NCI-H460 (cell line): ENCODE results near the gene CSNK1D. TPM values are rescaled to one million over a fixed set of nuclear protein-coding genes. Genes with fewer than 3 reads are reported as not detected.

Experiments
- DNase-seq: peaks from one replicate; pipeline ENCODE4 v3.0.0-alpha.2; 2016; ENCODE audit warnings: low read depth; ENCODE audit errors: extremely low read depth
- total RNA-seq: library from RNA; depleted of rRNA; stranded (reverse); fragments of >200 nt; shearing (Covaris generic); gene quantifications from 2 replicates; pipeline ENCODE4 v1.2.3, GENCODE V29; 2014

The CSNK1D gene
- total RNA-seq, 1 experiment from 2014 or later: 31.6 TPM

GRCh38 chr17:82230609-82231311 lies 42.7 kb downstream of the CSNK1D start:
- DNase-seq: peak; percentile 70

- DNase-seq: no peak
Measured at GRCh38 chr17:82229698-82230608, 43.5 kb downstream of the CSNK1D start.

- DNase-seq: peak; percentile 74
Measured at GRCh38 chr17:82228842-82229697, 44.4 kb downstream of the CSNK1D start, which contains the start of gene SLC16A3. TSS of gene SLC16A3 (plus strand) at chr17:82229042. CDS start at chr17:82236009, 6,967 bp downstream.

GRCh38 chr17:82228278-82228841 lies 45.1 kb downstream of the CSNK1D start:
- no peak for DNase-seq

- no peak for DNase-seq
Measured at GRCh38 chr17:82227629-82228277, 45.7 kb downstream of the CSNK1D start.

- DNase-seq: no peak
Measured at GRCh38 chr17:82226809-82227628, 46.5 kb downstream of the CSNK1D start.

- no peak for DNase-seq
Measured at GRCh38 chr17:82226146-82226808, 47.2 kb downstream of the CSNK1D start.

- no peak for DNase-seq
Measured at GRCh38 chr17:82225368-82226029, 48.0 kb downstream of the CSNK1D start.

GRCh38 chr17:82224666-82225065 lies 48.8 kb downstream of the CSNK1D start:
- DNase-seq: no peak

GRCh38 chr17:82223517-82223916 lies 50.0 kb downstream of the CSNK1D start:
- DNase-seq: no peak

- DNase-seq: no peak
Measured at GRCh38 chr17:82222816-82223215, 50.7 kb downstream of the CSNK1D start.

- DNase-seq: no peak
Measured at GRCh38 chr17:82221341-82221902, 52.1 kb downstream of the CSNK1D start.

GRCh38 chr17:82219753-82220709 lies 53.5 kb downstream of the CSNK1D start:
- DNase-seq: no peak

- no peak for DNase-seq
Measured at GRCh38 chr17:82219083-82219482, 54.4 kb downstream of the CSNK1D start.

- DNase-seq: no peak
Measured at GRCh38 chr17:82218349-82219075, 55.0 kb downstream of the CSNK1D start.
